Osteoblast (primary cell): ENCODE measurements around the gene PRR33. TPM values are rescaled to one million over a fixed set of nuclear protein-coding genes. Genes with fewer than 3 reads are reported as not detected.
A peak's percentile ranks its signal among the peaks of the same experiment; 100 is the strongest.

ENCODE experiments used
- DNase-seq: peaks from one replicate; pipeline ENCODE4 v3.0.0; 2011; ENCODE audit warnings: low spot score, mixed read lengths; ENCODE audit not compliant: insufficient read length; ENCODE audit errors: missing footprints
- H2AFZ ChIP-seq: 2 replicates; pipeline ENCODE4 v1.6.0; 2011; ENCODE audit warnings: mild to moderate bottlenecking, low read length
- H3K27ac ChIP-seq: 2 replicates; pipeline ENCODE4 v1.5.1; 2011; ENCODE audit warnings: mild to moderate bottlenecking, low read depth, low read length, moderate library complexity
- H3K27me3 ChIP-seq: 2 replicates; pipeline ENCODE4 v1.6.0; 2012; ENCODE audit warnings: mild to moderate bottlenecking, control low read depth, inconsistent platforms, low read length, moderate library complexity; ENCODE audit not compliant: insufficient read depth
- H3K36me3 ChIP-seq: 2 replicates; pipeline ENCODE4 v1.5.1; 2011; ENCODE audit warnings: mild to moderate bottlenecking, low read length, control low read depth, moderate library complexity; ENCODE audit not compliant: insufficient read depth
- H3K4me1 ChIP-seq: 2 replicates; pipeline ENCODE4 v1.5.1; 2011; ENCODE audit warnings: mild to moderate bottlenecking, low read length, control low read depth, moderate library complexity; ENCODE audit not compliant: insufficient read depth
- H3K4me2 ChIP-seq: 2 replicates; pipeline ENCODE4 v1.6.0; 2011; ENCODE audit warnings: mild to moderate bottlenecking, low read length; ENCODE audit not compliant: insufficient read depth
- H3K4me3 ChIP-seq: fragments of 200-600 bp; sonication (generic); 3 replicates; pipeline ENCODE4 v1.5.1; 2012; ENCODE audit warnings: mild to moderate bottlenecking, low read length, inconsistent platforms; ENCODE audit not compliant: insufficient read depth
- H3K79me2 ChIP-seq: 2 replicates; pipeline ENCODE4 v1.6.0; 2012; ENCODE audit warnings: mild to moderate bottlenecking, low read length, control low read depth, inconsistent platforms; ENCODE audit not compliant: insufficient read depth
- H3K9me3 ChIP-seq: 2 replicates; pipeline ENCODE4 v1.5.1; 2011; ENCODE audit warnings: low read depth, low read length, control low read depth
- H4K20me1 ChIP-seq: 2 replicates; pipeline ENCODE4 v1.6.0; 2012; ENCODE audit warnings: mild to moderate bottlenecking, low read length, control low read depth; ENCODE audit not compliant: insufficient read depth
- total RNA-seq: library from RNA; depleted of rRNA; stranded (reverse); fragments of >200 nt; gene quantifications from 2 replicates; pipeline ENCODE4 v1.2.3, GENCODE V29; 2012
- TF ChIP-seq, protein P1 (sequence below): IDR thresholded peaks from 2 replicates; pipeline ENCODE4 v1.5.1; 2011; ENCODE audit warnings: mild to moderate bottlenecking, low read depth, low read length, moderate library complexity; ENCODE audit errors: extremely low read depth

The PRR33 gene
- total RNA-seq, 1 donor: not detected

DNA sequence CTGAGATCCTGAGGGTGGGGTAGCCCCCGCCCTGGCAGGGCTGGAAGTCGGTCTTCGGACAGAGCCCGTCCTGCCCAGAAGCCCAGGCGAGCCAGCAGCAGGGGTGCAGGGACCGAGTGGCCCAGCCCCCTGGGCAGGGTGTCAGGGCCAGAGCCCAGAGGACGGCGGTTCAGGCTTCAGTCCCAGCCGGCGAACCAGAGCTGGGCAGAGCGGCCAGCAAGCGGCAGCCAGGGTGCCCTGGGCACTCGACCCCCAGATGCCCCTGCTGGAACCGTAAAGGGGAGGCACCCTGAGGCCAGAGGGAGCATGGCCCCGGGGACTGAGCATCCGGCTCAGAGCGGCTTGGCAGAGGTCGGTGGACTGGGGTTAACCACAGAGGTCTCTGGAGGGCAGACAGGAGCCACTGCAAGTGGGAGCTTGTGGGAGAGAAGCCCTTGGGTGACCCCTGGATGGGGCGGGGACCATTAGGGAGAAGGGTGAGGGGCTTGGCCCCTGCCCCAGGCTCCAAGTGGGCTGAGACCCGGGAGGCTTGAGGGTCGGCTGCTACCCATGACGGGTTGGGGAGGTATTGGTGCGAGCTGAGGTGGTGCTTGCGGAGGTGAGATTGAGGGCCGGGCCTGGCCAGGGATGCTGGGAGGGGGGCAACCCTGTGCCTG lies 22.9 kb downstream of the PRR33 start:
- Histone ChIP-seq H4K20me1 (no peaks in the 10 kb centered on the region), H3K36me3 (no peaks in the 10 kb centered on the region), H2AFZ (no peak overlapping the region), H3K9me3 (no peaks in the 10 kb centered on the region), H3K79me2 (no peaks in the 10 kb centered on the region), H3K4me1 (peaks cover 42% of the 10 kb centered on the region), H3K4me3 (peak overlapping the region; percentile 63), H3K27me3 (peaks cover 36% of the 10 kb centered on the region), H3K27ac (no peak overlapping the region), H3K4me2 (peak overlapping the region; percentile 67)
- TF ChIP-seq, protein P1, sequence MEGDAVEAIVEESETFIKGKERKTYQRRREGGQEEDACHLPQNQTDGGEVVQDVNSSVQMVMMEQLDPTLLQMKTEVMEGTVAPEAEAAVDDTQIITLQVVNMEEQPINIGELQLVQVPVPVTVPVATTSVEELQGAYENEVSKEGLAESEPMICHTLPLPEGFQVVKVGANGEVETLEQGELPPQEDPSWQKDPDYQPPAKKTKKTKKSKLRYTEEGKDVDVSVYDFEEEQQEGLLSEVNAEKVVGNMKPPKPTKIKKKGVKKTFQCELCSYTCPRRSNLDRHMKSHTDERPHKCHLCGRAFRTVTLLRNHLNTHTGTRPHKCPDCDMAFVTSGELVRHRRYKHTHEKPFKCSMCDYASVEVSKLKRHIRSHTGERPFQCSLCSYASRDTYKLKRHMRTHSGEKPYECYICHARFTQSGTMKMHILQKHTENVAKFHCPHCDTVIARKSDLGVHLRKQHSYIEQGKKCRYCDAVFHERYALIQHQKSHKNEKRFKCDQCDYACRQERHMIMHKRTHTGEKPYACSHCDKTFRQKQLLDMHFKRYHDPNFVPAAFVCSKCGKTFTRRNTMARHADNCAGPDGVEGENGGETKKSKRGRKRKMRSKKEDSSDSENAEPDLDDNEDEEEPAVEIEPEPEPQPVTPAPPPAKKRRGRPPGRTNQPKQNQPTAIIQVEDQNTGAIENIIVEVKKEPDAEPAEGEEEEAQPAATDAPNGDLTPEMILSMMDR: no peak
- DNase-seq: no peak

DNA sequence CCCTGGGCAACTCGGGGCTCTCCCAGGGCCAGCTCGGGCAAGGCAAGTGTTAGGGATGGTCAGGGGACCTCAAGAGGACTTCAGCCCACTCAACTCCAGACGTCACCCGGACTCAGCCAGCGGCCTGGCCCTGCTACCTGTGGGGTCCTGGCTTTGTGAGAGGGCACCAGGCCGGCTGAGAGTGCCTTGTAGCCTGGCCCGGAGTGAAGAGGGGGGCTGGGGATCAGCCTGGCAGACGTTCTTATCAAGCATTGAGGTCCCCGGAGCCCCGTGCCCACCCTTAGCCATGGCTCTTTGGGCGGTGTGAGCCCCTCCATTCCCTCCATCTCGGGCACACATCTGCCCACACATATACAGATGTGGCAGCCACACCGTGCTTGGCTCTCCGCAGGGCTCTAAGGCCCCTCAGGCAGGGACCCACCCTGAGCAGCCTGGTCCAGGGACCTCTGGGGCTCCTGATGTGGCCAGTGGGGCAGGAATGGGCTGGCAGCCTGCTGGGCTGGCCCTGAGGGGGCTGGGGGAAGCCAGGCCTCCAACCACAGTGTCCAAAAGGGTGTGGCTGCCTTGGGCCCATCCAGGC lies 23.5 kb downstream of the PRR33 start:
- no peaks in the 10 kb centered on the region for H3K79me2 ChIP-seq
- no peaks in the 10 kb centered on the region for H3K36me3 ChIP-seq
- H4K20me1 ChIP-seq: no peaks in the 10 kb centered on the region
- TF ChIP-seq, protein P1: no peak
- no peaks in the 10 kb centered on the region for H3K9me3 ChIP-seq
- no peak overlapping the region for H3K27ac ChIP-seq
- H3K27me3 ChIP-seq: peaks cover 36% of the 10 kb centered on the region
- peak overlapping the region; percentile 67 for H3K4me2 ChIP-seq
- DNase-seq: no peak
- no peak overlapping the region for H3K4me3 ChIP-seq
- H3K4me1 ChIP-seq: peaks cover 49% of the 10 kb centered on the region
- H2AFZ ChIP-seq: no peak overlapping the region

DNA sequence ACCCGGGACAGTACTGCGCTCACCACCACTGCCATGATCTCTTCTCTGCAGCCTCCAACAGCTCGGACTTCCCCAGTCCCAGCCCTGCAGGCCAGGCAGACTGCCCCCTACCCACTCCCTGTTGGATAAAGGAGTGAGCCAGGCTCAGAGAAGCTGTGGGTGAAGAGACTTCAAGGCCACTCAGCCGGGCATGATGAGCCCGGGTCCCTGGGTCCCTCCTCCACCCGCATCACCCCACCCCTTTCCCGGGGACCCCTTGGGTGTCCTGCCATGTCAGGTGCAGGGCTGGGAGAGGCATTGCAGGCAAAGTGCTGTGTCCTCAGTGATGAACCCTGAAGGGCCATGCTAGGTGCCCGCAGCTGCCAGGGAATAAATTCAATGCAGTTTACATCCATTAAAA lies 24.3 kb downstream of the PRR33 start:
- Histone ChIP-seq H3K27ac (no peak overlapping the region), H4K20me1 (no peaks in the 10 kb centered on the region), H2AFZ (no peak overlapping the region), H3K79me2 (no peaks in the 10 kb centered on the region), H3K4me2 (no peak overlapping the region), H3K9me3 (no peaks in the 10 kb centered on the region), H3K4me3 (no peak overlapping the region), H3K36me3 (no peaks in the 10 kb centered on the region), H3K4me1 (peaks cover 56% of the 10 kb centered on the region), H3K27me3 (peaks cover 36% of the 10 kb centered on the region)
- TF ChIP-seq, protein P1: no peak
- DNase-seq: no peak

DNA sequence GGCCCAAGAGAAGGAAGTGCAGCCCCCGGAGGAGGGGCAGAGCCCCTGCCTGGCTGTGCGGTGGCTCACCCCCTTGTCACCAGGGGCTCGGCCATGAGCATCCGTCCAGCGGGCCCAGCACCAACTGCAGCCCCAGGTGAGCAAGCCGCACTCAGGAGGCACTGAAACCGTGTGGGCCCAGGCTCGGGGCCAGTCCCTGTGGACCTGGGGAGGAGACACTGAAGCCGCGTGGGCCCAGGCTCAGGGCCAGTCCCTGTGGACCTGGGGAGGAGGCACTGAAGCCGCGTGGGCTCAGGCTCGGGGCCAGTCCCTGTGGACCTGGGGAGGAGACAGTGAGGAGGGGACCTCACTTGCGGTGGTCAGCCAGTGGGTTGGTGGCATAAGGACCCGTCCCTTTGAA lies 24.9 kb downstream of the PRR33 start:
- H3K27ac ChIP-seq: no peak overlapping the region
- TF ChIP-seq, protein P1: no peak
- H3K9me3 ChIP-seq: no peaks in the 10 kb centered on the region
- no peaks in the 10 kb centered on the region for H4K20me1 ChIP-seq
- no peak overlapping the region for H2AFZ ChIP-seq
- no peaks in the 10 kb centered on the region for H3K79me2 ChIP-seq
- no peak overlapping the region for H3K4me3 ChIP-seq
- DNase-seq: no peak
- H3K4me1 ChIP-seq: peaks cover 57% of the 10 kb centered on the region
- no peaks in the 10 kb centered on the region for H3K36me3 ChIP-seq
- H3K4me2 ChIP-seq: no peak overlapping the region
- H3K27me3 ChIP-seq: peaks cover 36% of the 10 kb centered on the region
